ENCODE results near the gene FUNDC2.
"Not testable (repeated sequence)": the region's sequence is repeated elsewhere in the genome, so short reads cannot be mapped to it uniquely, and the experiment has no call there.

- not testable (repeated sequence) for TF ChIP-seq CTCF (conservative IDR thresholded peaks at IDR 0.05; ENCODE audit: low read depth, low read length); NFE2L2 (IDR thresholded peaks at IDR 0.05; ENCODE audit: low read depth, low read length); RAD21 (IDR thresholded peaks at IDR 0.05; ENCODE audit: low read length); POLR2A (IDR thresholded peaks at IDR 0.05; ENCODE audit: low read depth, low read length); BHLHE40 (IDR thresholded peaks at IDR 0.05; ENCODE audit: low read depth, low read length); RFX5 (IDR thresholded peaks at IDR 0.05; ENCODE audit: low read depth, low read length); MAZ (IDR thresholded peaks at IDR 0.05; ENCODE audit: borderline replicate concordance, low read depth, low read length); CEBPB (IDR thresholded peaks at IDR 0.05; ENCODE audit: low read depth, low read length); SMC3 (IDR thresholded peaks at IDR 0.05; ENCODE audit: low read depth, low read length); MXI1 (IDR thresholded peaks at IDR 0.05; ENCODE audit: borderline replicate concordance, low read depth, low read length); CHD1 (IDR thresholded peaks at IDR 0.05; ENCODE audit: low read depth, low read length)
- TF ChIP-seq, protein P1, sequence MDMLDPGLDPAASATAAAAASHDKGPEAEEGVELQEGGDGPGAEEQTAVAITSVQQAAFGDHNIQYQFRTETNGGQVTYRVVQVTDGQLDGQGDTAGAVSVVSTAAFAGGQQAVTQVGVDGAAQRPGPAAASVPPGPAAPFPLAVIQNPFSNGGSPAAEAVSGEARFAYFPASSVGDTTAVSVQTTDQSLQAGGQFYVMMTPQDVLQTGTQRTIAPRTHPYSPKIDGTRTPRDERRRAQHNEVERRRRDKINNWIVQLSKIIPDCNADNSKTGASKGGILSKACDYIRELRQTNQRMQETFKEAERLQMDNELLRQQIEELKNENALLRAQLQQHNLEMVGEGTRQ (IDR thresholded peaks at IDR 0.05; ENCODE audit: low read depth, low read length), result not testable (repeated sequence)
Measured at GRCh38 chrX:155008578-155008977, 18.1 kb upstream of the FUNDC2 start.

All from IMR-90 (cell line).